H1 (cell line): ENCODE measurements around the gene EEF1A2. TPM values are rescaled to one million over a fixed set of nuclear protein-coding genes. Genes with fewer than 3 reads are reported as not detected.

Experiments
- CTCF ChIA-PET: fragments of 300-600 bp; sonication (Branson Sonifier 250); formaldehyde crosslinking; loops from one replicate; lab custom pipeline; 2021; ENCODE audit not compliant: partially characterized antibody; lab: Charles Lee
- POLR2A ChIA-PET: fragments of 300-600 bp; sonication (Branson Sonifier 250); formaldehyde crosslinking; loops from one replicate; lab custom pipeline; 2021; ENCODE audit warnings: inconsistent platforms; ENCODE audit not compliant: partially characterized antibody; lab: Charles Lee
- DNase-seq, 2 experiments: peaks; one replicate each; pipeline versions ENCODE4 v3.0.0 to v3.0.0-alpha.2; 2010 to 2022; ENCODE audit warnings: low spot score in 2 of 2, low read depth in 1 of 2, mixed read lengths in 1 of 2
- FAIRE-seq: peaks from 2 replicates; lab custom pipeline; 2011; peaks lifted over from hg19 to GRCh38; lab: Jason Lieb, UNC
- H2AFZ ChIP-seq: 2 replicates; pipeline ENCODE4 v1.8.1; 2012; ENCODE audit warnings: low read length, inconsistent platforms
- H2AK5ac ChIP-seq: 2 replicates; pipeline ENCODE4 v1.6.1; 2013; ENCODE audit warnings: low read depth, low read length
- H2BK120ac ChIP-seq: replicated peaks from 2 replicates; pipeline ENCODE3; 2013; ENCODE audit warnings: low read depth, low read length, inconsistent platforms
- H2BK12ac ChIP-seq: 2 replicates; pipeline ENCODE4 v1.6.1; 2013; ENCODE audit warnings: low read depth, low read length
- H2BK15ac ChIP-seq: 2 replicates; pipeline ENCODE4 v1.6.1; 2013; ENCODE audit warnings: low read length
- H2BK20ac ChIP-seq: 2 replicates; pipeline ENCODE4 v1.6.1; 2013; ENCODE audit warnings: low read length
- H2BK5ac ChIP-seq: 2 replicates; pipeline ENCODE4 v1.6.1; 2013; ENCODE audit warnings: low read depth, low read length
- H3K14ac ChIP-seq: 2 replicates; pipeline ENCODE4 v1.6.1; 2013; ENCODE audit warnings: inconsistent platforms; ENCODE audit not compliant: insufficient read length
- H3K18ac ChIP-seq: 2 replicates; pipeline ENCODE4 v1.6.1; 2013; ENCODE audit warnings: low read length; ENCODE audit errors: extremely low read depth
- H3K23ac ChIP-seq: 2 replicates; pipeline ENCODE4 v1.6.1; 2013; ENCODE audit warnings: inconsistent platforms; ENCODE audit not compliant: insufficient read length
- H3K23me2 ChIP-seq: 2 replicates; pipeline ENCODE4 v1.6.1; 2013; ENCODE audit warnings: low read depth, low read length
- H3K27ac ChIP-seq: 2 replicates; pipeline ENCODE4 v1.6.1; 2011; ENCODE audit warnings: low read depth, low read length, inconsistent platforms
- H3K27me3 ChIP-seq, 4 experiments: replicated peaks in 1 of 4; 1 replicate in 1 of 4; 2 replicates in 3 of 4; pipeline versions ENCODE4 v1.6.1 to v1.8.1; 2011 to 2013; ENCODE audit warnings: low read length in 3 of 4, mild to moderate bottlenecking in 3 of 4, inconsistent platforms in 2 of 4, mixed read lengths in 2 of 4, moderate library complexity in 1 of 4; ENCODE audit not compliant: control insufficient read depth in 3 of 4, insufficient read depth in 3 of 4; ENCODE audit errors: extremely low read depth in 1 of 4
- H3K36me3 ChIP-seq, 4 experiments: 2 replicates each; pipeline versions ENCODE4 v1.6.1 to v1.8.1; 2011 to 2013; ENCODE audit warnings: mild to moderate bottlenecking in 4 of 4, low read length in 3 of 4, moderate library complexity in 2 of 4, control low read depth in 1 of 4, inconsistent platforms in 1 of 4; ENCODE audit not compliant: insufficient read depth in 4 of 4, control insufficient read depth in 2 of 4
- H3K4ac ChIP-seq: replicated peaks from 2 replicates; pipeline ENCODE3; 2013; ENCODE audit warnings: low read length, low read depth, mixed read lengths, inconsistent platforms; ENCODE audit not compliant: insufficient read length
- H3K4me1 ChIP-seq, 4 experiments: replicated peaks in 1 of 4; 1 replicate in 1 of 4; 2 replicates in 3 of 4; pipeline versions ENCODE4 v1.6.1 to v1.8.1; 2011 to 2013; ENCODE audit warnings: low read length in 3 of 4, inconsistent platforms in 2 of 4, mixed read lengths in 1 of 4; ENCODE audit not compliant: insufficient read depth in 4 of 4, control insufficient read depth in 3 of 4
- H3K4me2 ChIP-seq, 2 experiments: 2 replicates each; pipeline versions ENCODE4 v1.6.1 to v1.8.1; 2011 to 2013; ENCODE audit warnings: low read depth in 2 of 2, low read length in 2 of 2, control low read depth in 1 of 2, inconsistent platforms in 1 of 2, mild to moderate bottlenecking in 1 of 2; ENCODE audit not compliant: insufficient read depth in 1 of 2
- H3K4me3 ChIP-seq, 4 experiments: fragments of 200-600, 300-600 bp in 1 of 4; sonication (generic), shearing (Covaris generic), sonication (Bioruptor Twin) in 1 of 4; 2 replicates each; pipeline versions ENCODE4 v1.5.1 to v1.8.1; 2011 to 2016; ENCODE audit warnings: low read length in 4 of 4, low read depth in 3 of 4, control low read depth in 2 of 4, inconsistent platforms in 2 of 4, mild to moderate bottlenecking in 2 of 4, mixed read lengths in 1 of 4, moderate library complexity in 1 of 4; ENCODE audit not compliant: insufficient read depth in 2 of 4; ENCODE audit errors: extremely low read depth in 1 of 4
- H3K56ac ChIP-seq: replicated peaks from 2 replicates; pipeline ENCODE3; 2013; ENCODE audit warnings: low read depth, mild to moderate bottlenecking, mixed read lengths, low read length, inconsistent platforms; ENCODE audit not compliant: insufficient read length
- H3K79me1 ChIP-seq: 2 replicates; pipeline ENCODE4 v1.6.1; 2013; ENCODE audit warnings: low read depth, low read length, control low read depth
- H3K79me2 ChIP-seq, 2 experiments: 2 replicates each; pipeline versions ENCODE4 v1.6.1 to v1.8.1; 2012 to 2013; ENCODE audit warnings: low read length in 2 of 2, mild to moderate bottlenecking in 2 of 2, inconsistent platforms in 1 of 2; ENCODE audit not compliant: insufficient read depth in 2 of 2, control insufficient read depth in 1 of 2
- H3K9ac ChIP-seq, 4 experiments: replicated peaks in 1 of 4; 1 replicate in 1 of 4; 2 replicates in 3 of 4; pipeline versions ENCODE4 v1.6.1 to v1.8.1; 2011 to 2013; ENCODE audit warnings: low read depth in 3 of 4, low read length in 3 of 4, control low read depth in 2 of 4, mild to moderate bottlenecking in 2 of 4, moderate library complexity in 2 of 4, inconsistent platforms in 1 of 4; ENCODE audit errors: extremely low read depth in 1 of 4
- H3K9me3 ChIP-seq, 2 experiments: 2 replicates each; pipeline versions ENCODE4 v1.6.1 to v1.8.1; 2012 to 2013; ENCODE audit warnings: mild to moderate bottlenecking in 2 of 2, moderate library complexity in 2 of 2, control low read depth in 1 of 2, inconsistent platforms in 1 of 2, low read depth in 1 of 2, low read length in 1 of 2, mixed read lengths in 1 of 2; ENCODE audit not compliant: insufficient read depth in 2 of 2
- H4K20me1 ChIP-seq, 2 experiments: replicated peaks in 1 of 2; 2 replicates each; pipeline versions ENCODE3 to v1.8.1; 2011 to 2013; ENCODE audit warnings: inconsistent platforms in 2 of 2, low read length in 2 of 2, mild to moderate bottlenecking in 1 of 2; ENCODE audit not compliant: insufficient read depth in 2 of 2, control insufficient read depth in 1 of 2
- H4K5ac ChIP-seq: 2 replicates; pipeline ENCODE4 v1.6.1; 2013; ENCODE audit warnings: low read length, low read depth, mixed read lengths, inconsistent platforms; ENCODE audit not compliant: insufficient read length
- H4K8ac ChIP-seq: 2 replicates; pipeline ENCODE4 v1.8.0; 2013; ENCODE audit warnings: mild to moderate bottlenecking, moderate library complexity, low read length, inconsistent platforms; ENCODE audit not compliant: insufficient read depth; ENCODE audit errors: extremely low read depth
- H4K91ac ChIP-seq: replicated peaks from 2 replicates; pipeline ENCODE3; 2013; ENCODE audit warnings: low read length, mixed read lengths, inconsistent platforms; ENCODE audit not compliant: insufficient read length
- BACH1 ChIP-seq: IDR thresholded peaks from 2 replicates; pipeline ENCODE4 v1.6.1; 2012; ENCODE audit warnings: low read length, improper control_type of control experiment
- BCL11A ChIP-seq, 2 experiments: IDR thresholded peaks; one replicate each; pipeline ENCODE4 v1.6.1; 2011; ENCODE audit warnings: low read depth in 2 of 2, low read length in 2 of 2, mild to moderate bottlenecking in 2 of 2
- CBX5 ChIP-seq: fragments of 300-800, 300-1000 bp; sonication (generic); IDR thresholded peaks from 2 replicates; pipeline ENCODE4 v1.7.1; 2016; ENCODE audit warnings: antibody characterized with exemption, low read length, low read depth
- CREB1 ChIP-seq: IDR thresholded peaks from 2 replicates; pipeline ENCODE4 v1.6.1; 2012; ENCODE audit warnings: inconsistent platforms
- EZH2 ChIP-seq: fragments of 200-600 bp; sonication (generic); IDR thresholded peaks from 2 replicates; pipeline ENCODE4 v1.7.1; 2012; ENCODE audit warnings: low read depth, mild to moderate bottlenecking, moderate library complexity, low read length, inconsistent platforms; ENCODE audit not compliant: severe bottlenecking
- HDAC6 ChIP-seq: IDR thresholded peaks from one replicate; pipeline ENCODE4 v1.7.1; 2012; ENCODE audit warnings: low read depth, mild to moderate bottlenecking, inconsistent platforms, low read length, moderate library complexity
- KDM1A ChIP-seq: fragments of 200-600, 300-600 bp; sonication (generic); IDR thresholded peaks from 2 replicates; pipeline ENCODE4 v1.7.1; 2016; ENCODE audit warnings: mild to moderate bottlenecking, low read length, borderline replicate concordance
- PHF8 ChIP-seq: fragments of 200-600 bp; sonication (generic); conservative IDR thresholded peaks from 2 replicates; pipeline ENCODE4 v1.7.1; 2012; ENCODE audit warnings: low read depth, mild to moderate bottlenecking, inconsistent platforms, low read length, moderate library complexity
- SIN3A ChIP-seq, 2 experiments: IDR thresholded peaks in 1 of 2; conservative IDR thresholded peaks in 1 of 2; 2 replicates each; pipeline ENCODE4 v1.6.1; 2011 to 2012; ENCODE audit warnings: low read length in 2 of 2, improper control_type of control experiment in 1 of 2, low read depth in 1 of 2, mild to moderate bottlenecking in 1 of 2
- TAF1 ChIP-seq: IDR thresholded peaks from 2 replicates; pipeline ENCODE4 v1.6.1; 2011; ENCODE audit warnings: mild to moderate bottlenecking, low read depth, low read length
- TAF7 ChIP-seq: optimal IDR thresholded peaks from 2 replicates; pipeline ENCODE3; 2011; ENCODE audit warnings: low read depth, mild to moderate bottlenecking, inconsistent platforms, low read length, moderate library complexity, borderline replicate concordance
- ZNF274 ChIP-seq: IDR thresholded peaks from 2 replicates; pipeline ENCODE4 v1.7.0; 2012; ENCODE audit warnings: low read length, borderline replicate concordance; ENCODE audit errors: extremely low read depth
- WGBS, 2 experiments: shearing (Covaris generic) in 1 of 2; methylation state at CpG; one replicate each; pipeline versions ENCODE4 v1.1.6 to v1.1.7; 2013 to 2015; ENCODE audit warnings: low lambda C conversion rate in 2 of 2, mixed read lengths in 2 of 2, inconsistent platforms in 1 of 2, low coverage in 1 of 2, missing lambda C conversion rate in 1 of 2; ENCODE audit not compliant: insufficient replicate concordance in 2 of 2, insufficient coverage in 1 of 2, insufficient read length in 1 of 2; ENCODE audit errors: extremely low coverage in 1 of 2, missing lambda C conversion rate in 1 of 2; 5-methylcytosine and 5-hydroxymethylcytosine counted together
- polyA plus RNA-seq, 7 experiments: library from polyadenylated mRNA; depleted of rRNA in 3 of 7; stranded (reverse) in 5 of 7; unstranded in 2 of 7; fragments of >200 nt in 5 of 7; fragments of 200-250 nt in 2 of 7; gene quantifications; 1 replicate in 5 of 7; 2 replicates in 1 of 7; 4 replicates in 1 of 7; pipeline versions ENCODE4 v1.2.1 to v1.2.3, GENCODE V29; 2011 to 2013; ENCODE audit warnings: missing spikeins in 2 of 7, mixed read lengths in 2 of 7
- total RNA-seq: library from RNA; stranded (reverse); fragmentation: NEBNext Ultra II Directional; extraction: Animal tissue kit (Norgen Biotek cat#: 25700); gene quantifications from 2 replicates; pipeline ENCODE4 v1.2.1, GENCODE V29; 2021
- TF ChIP-seq, protein P1 (sequence below): IDR thresholded peaks from 2 replicates; pipeline ENCODE4 v1.6.1; 2012; ENCODE audit warnings: inconsistent platforms

Gene EEF1A2
- total and polyA plus RNA-seq, 2 of the 8 experiments (the other 6 are each of a cell fraction or from before 2014, with no cell fraction given) = 7.4 to 25.8 TPM

DNA sequence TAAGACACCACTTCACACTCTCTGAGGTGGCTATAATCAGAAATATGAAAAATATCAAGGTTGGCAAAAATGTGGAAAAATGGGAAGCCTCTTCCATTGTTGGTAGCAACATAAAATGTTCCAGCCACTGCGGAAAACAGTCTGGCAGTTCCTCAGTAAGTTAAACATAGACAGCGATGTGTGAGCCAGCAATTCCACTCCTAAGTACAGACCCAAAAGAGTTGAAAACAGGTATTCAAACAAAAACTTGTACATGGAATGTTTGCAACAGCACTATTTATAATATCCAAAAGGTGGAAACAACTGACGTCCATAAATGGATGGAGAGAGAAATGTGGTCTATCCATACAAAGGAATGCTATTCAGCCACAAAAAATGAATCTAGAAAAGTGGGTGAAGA lies 14.3 kb upstream of the EEF1A2 start:
- Histone ChIP-seq H3K4ac (no peak overlapping the region), H3K4me1 (no peaks in the 10 kb centered on the region), H3K79me1 (no peaks in the 10 kb centered on the region), H3K18ac (no peak overlapping the region), H3K79me2 (no peaks in the 10 kb centered on the region), H3K23me2 (no peaks in the 10 kb centered on the region), H3K9ac (no peak overlapping the region), H3K23ac (no peak overlapping the region), H2BK5ac (no peak overlapping the region), H2BK15ac (no peak overlapping the region), H2BK120ac (no peak overlapping the region), H4K5ac (no peak overlapping the region), H3K4me3 (no peak overlapping the region), H2AFZ (no peak overlapping the region), H3K56ac (no peak overlapping the region), H4K8ac (no peak overlapping the region), H3K27me3 (peaks cover 0 to 2% (median 0%) of the 10 kb centered on the region in 4 experiments; a peak in 1 of 7 replicates), H4K20me1 (peaks cover 0 to 5% of the 10 kb centered on the region in 2 experiments), H3K9me3 (no peaks in the 10 kb centered on the region), H2BK20ac (no peak overlapping the region), H3K14ac (no peak overlapping the region), H3K4me2 (no peak overlapping the region), H2AK5ac (no peak overlapping the region), H2BK12ac (no peak overlapping the region), H4K91ac (no peak overlapping the region), H3K27ac (no peak overlapping the region), H3K36me3 (no peaks in the 10 kb centered on the region)
- CTCF ChIA-PET = no interaction called here
- TF ChIP-seq EZH2 (no peak), PHF8 (no peak), TAF1 (no peak), SIN3A (conservative IDR thresholded peaks at IDR 0.05 in 1 of 2, IDR thresholded peaks at IDR 0.05 in 1 of 2; ENCODE audit: low read depth in 1 of 2, low read length in 2 of 2) (no peak), CREB1 (no peak), BCL11A (IDR thresholded peaks at IDR 0.05; ENCODE audit: low read depth in 2 of 2, low read length in 2 of 2) (no peak), ZNF274 (no peak), BACH1 (no peak), HDAC6 (no peak), CBX5 (no peak), KDM1A (no peak), TAF7 (no peak)
- TF ChIP-seq, protein P1, sequence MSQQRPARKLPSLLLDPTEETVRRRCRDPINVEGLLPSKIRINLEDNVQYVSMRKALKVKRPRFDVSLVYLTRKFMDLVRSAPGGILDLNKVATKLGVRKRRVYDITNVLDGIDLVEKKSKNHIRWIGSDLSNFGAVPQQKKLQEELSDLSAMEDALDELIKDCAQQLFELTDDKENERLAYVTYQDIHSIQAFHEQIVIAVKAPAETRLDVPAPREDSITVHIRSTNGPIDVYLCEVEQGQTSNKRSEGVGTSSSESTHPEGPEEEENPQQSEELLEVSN = no peak
- no peak for FAIRE-seq
- POLR2A ChIA-PET = no interaction called here
- no peak for DNase-seq
- WGBS, 2 experiments = 88% methylated on average over 3 of the region's 3 CpGs; no CpG with 5 or more reads in 1 of the 2 experiments
